Measurements from ENCODE around the gene HDAC4.

DNA sequence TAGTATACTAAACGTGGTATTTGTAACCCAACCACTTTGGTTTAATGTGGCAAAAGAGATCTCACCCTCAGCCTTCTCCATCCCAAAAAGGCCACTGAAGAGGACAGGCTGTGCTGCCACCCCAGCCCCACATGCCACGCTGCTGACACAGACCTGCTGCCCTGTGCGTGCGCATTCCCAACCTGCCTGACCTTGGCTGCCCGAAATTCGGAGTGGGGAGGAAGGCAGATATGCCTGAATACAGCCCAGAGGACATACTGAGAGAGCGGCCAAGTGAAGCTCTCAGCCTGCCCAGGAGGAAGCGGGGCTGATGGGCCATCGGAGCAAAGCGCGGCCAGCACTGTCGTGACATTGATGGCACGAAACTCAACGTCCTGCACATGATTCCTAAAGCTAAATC is 70.0 kb downstream of the HDAC4 start:
- TF ChIP-seq, protein P1, sequence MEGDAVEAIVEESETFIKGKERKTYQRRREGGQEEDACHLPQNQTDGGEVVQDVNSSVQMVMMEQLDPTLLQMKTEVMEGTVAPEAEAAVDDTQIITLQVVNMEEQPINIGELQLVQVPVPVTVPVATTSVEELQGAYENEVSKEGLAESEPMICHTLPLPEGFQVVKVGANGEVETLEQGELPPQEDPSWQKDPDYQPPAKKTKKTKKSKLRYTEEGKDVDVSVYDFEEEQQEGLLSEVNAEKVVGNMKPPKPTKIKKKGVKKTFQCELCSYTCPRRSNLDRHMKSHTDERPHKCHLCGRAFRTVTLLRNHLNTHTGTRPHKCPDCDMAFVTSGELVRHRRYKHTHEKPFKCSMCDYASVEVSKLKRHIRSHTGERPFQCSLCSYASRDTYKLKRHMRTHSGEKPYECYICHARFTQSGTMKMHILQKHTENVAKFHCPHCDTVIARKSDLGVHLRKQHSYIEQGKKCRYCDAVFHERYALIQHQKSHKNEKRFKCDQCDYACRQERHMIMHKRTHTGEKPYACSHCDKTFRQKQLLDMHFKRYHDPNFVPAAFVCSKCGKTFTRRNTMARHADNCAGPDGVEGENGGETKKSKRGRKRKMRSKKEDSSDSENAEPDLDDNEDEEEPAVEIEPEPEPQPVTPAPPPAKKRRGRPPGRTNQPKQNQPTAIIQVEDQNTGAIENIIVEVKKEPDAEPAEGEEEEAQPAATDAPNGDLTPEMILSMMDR (IDR thresholded peaks at IDR 0.05), result no peak
- TF ChIP-seq POLR2A (IDR thresholded peaks at IDR 0.05), result no peak
